MM.1S (cell line): ENCODE data around the gene MLLT1.

Source experiments
- DNase-seq: peaks from one replicate; pipeline ENCODE4 v3.0.0-alpha.2; 2015
- H2AFZ ChIP-seq: fragments of 300-600 bp; sonication (generic); 2 replicates; pipeline ENCODE4 v1.6.0; 2016; ENCODE audit warnings: antibody characterized with exemption, low read length
- H3F3A ChIP-seq: fragments of 300-600 bp; sonication (generic); 2 replicates; pipeline ENCODE4 v1.6.1; 2016; ENCODE audit warnings: mild to moderate bottlenecking, antibody characterized with exemption, low read length, moderate library complexity, mixed read lengths; ENCODE audit not compliant: insufficient read depth
- H3K27ac ChIP-seq: fragments of 300-600 bp; sonication (generic); 2 replicates; pipeline ENCODE4 v1.5.1; 2016; ENCODE audit warnings: mild to moderate bottlenecking, low read length
- H3K27me3 ChIP-seq: fragments of 300-600 bp; sonication (generic); replicated peaks from 2 replicates; pipeline ENCODE4 v1.6.0; 2016; ENCODE audit warnings: low read length; ENCODE audit not compliant: insufficient read depth
- H3K36me3 ChIP-seq: fragments of 300-600 bp; sonication (generic); replicated peaks from 2 replicates; pipeline ENCODE4 v1.6.1; 2016; ENCODE audit warnings: mild to moderate bottlenecking, low read length, mixed read lengths; ENCODE audit not compliant: insufficient read depth
- H3K4me1 ChIP-seq: fragments of 300-600 bp; sonication (generic); 2 replicates; pipeline ENCODE4 v1.6.1; 2016; ENCODE audit warnings: low read length, mixed read lengths
- H3K4me2 ChIP-seq: fragments of 300-600 bp; sonication (generic); 2 replicates; pipeline ENCODE4 v1.6.0; 2016; ENCODE audit warnings: low read depth, low read length
- H3K4me3 ChIP-seq: fragments of 300-600 bp; sonication (generic); 2 replicates; pipeline ENCODE4 v1.5.1; 2016; ENCODE audit warnings: low read length, mixed read lengths
- H3K79me2 ChIP-seq: fragments of 300-600 bp; sonication (generic); 2 replicates; pipeline ENCODE4 v1.6.1; 2016; ENCODE audit warnings: mixed run types, low read length, mixed read lengths
- H3K9ac ChIP-seq: fragments of 300-600 bp; sonication (generic); 2 replicates; pipeline ENCODE4 v1.6.1; 2016; ENCODE audit warnings: low read length, mixed read lengths
- H3K9me2 ChIP-seq: fragments of 300-600 bp; sonication (generic); replicated peaks from 2 replicates; pipeline ENCODE4 v1.6.1; 2016; ENCODE audit warnings: mild to moderate bottlenecking, low read length, mixed read lengths; ENCODE audit not compliant: insufficient read depth
- H3K9me3 ChIP-seq: fragments of 300-600 bp; sonication (generic); replicated peaks from 2 replicates; pipeline ENCODE4 v1.6.1; 2016; ENCODE audit warnings: mild to moderate bottlenecking, low read length, mixed read lengths; ENCODE audit not compliant: insufficient read depth
- H4K20me1 ChIP-seq: fragments of 300-600 bp; sonication (generic); 2 replicates; pipeline ENCODE4 v1.6.1; 2016; ENCODE audit warnings: mild to moderate bottlenecking, low read length, moderate library complexity, mixed read lengths; ENCODE audit not compliant: insufficient read depth
- CTCF ChIP-seq: fragments of 300-600 bp; sonication (generic); IDR thresholded peaks from 2 replicates; pipeline ENCODE4 v1.5.1; 2016; ENCODE audit warnings: antibody characterized with exemption, low read length, mixed read lengths
- EZH2 ChIP-seq: fragments of 300-600 bp; sonication (generic); optimal IDR thresholded peaks from 2 replicates; pipeline ENCODE3; 2017; ENCODE audit warnings: low read depth, mild to moderate bottlenecking, antibody characterized with exemption, low read length, mixed read lengths
- EZH2phosphoT487 ChIP-seq: fragments of 300-600 bp; sonication (generic); IDR thresholded peaks from 2 replicates; pipeline ENCODE4 v1.6.1; 2018; ENCODE audit warnings: antibody characterized with exemption, low read length

Gene MLLT1

GRCh38 chr19:6209680-6210079, 70.1 kb downstream of the MLLT1 start:
- no peaks in the 10 kb centered on the region for H3F3A ChIP-seq
- H3K9me2 ChIP-seq: no peaks in the 10 kb centered on the region
- no peak overlapping the region for H2AFZ ChIP-seq
- no peak overlapping the region for H3K27ac ChIP-seq
- no peaks in the 10 kb centered on the region for H3K79me2 ChIP-seq
- H3K4me2 ChIP-seq: no peak overlapping the region
- no peaks in the 10 kb centered on the region for H3K36me3 ChIP-seq
- no peaks in the 10 kb centered on the region for H3K9me3 ChIP-seq
- no peak overlapping the region for H3K4me3 ChIP-seq
- H3K4me1 ChIP-seq: no peaks in the 10 kb centered on the region
- H4K20me1 ChIP-seq: no peaks in the 10 kb centered on the region
- H3K27me3 ChIP-seq: peaks cover 5% of the 10 kb centered on the region; the same call in 1 of the 2 replicates
- H3K9ac ChIP-seq: no peak overlapping the region
- no peak for TF ChIP-seq EZH2phosphoT487
- no peak for TF ChIP-seq CTCF
- DNase-seq: no peak

GRCh38 chr19:6209233-6209632, 70.5 kb downstream of the MLLT1 start:
- no peaks in the 10 kb centered on the region for H3K9me2 ChIP-seq
- no peak overlapping the region for H3K27ac ChIP-seq
- H3K9me3 ChIP-seq: no peaks in the 10 kb centered on the region
- H3F3A ChIP-seq: no peaks in the 10 kb centered on the region
- no peak overlapping the region for H3K9ac ChIP-seq
- H3K4me3 ChIP-seq: no peak overlapping the region
- H3K79me2 ChIP-seq: no peaks in the 10 kb centered on the region
- H3K4me2 ChIP-seq: no peak overlapping the region
- no peak for TF ChIP-seq CTCF
- TF ChIP-seq EZH2phosphoT487: no peak
- no peak for TF ChIP-seq EZH2
- no peaks in the 10 kb centered on the region for H3K4me1 ChIP-seq
- H2AFZ ChIP-seq: no peak overlapping the region
- H3K36me3 ChIP-seq: no peaks in the 10 kb centered on the region
- H4K20me1 ChIP-seq: no peaks in the 10 kb centered on the region
- DNase-seq: no peak
- peaks cover 8% of the 10 kb centered on the region; the same call in 1 of the 2 replicates for H3K27me3 ChIP-seq

GRCh38 chr19:6204866-6205723, 74.7 kb downstream of the MLLT1 start:
- H2AFZ ChIP-seq: no peak overlapping the region
- no peaks in the 10 kb centered on the region for H4K20me1 ChIP-seq
- TF ChIP-seq EZH2: no peak
- no peak for TF ChIP-seq CTCF
- TF ChIP-seq EZH2phosphoT487: no peak
- DNase-seq: no peak
- H3K4me2 ChIP-seq: no peak overlapping the region
- H3K9ac ChIP-seq: no peak overlapping the region
- H3K9me2 ChIP-seq: no peaks in the 10 kb centered on the region
- no peaks in the 10 kb centered on the region for H3K4me1 ChIP-seq
- H3K4me3 ChIP-seq: no peak overlapping the region
- no peak overlapping the region for H3K27ac ChIP-seq
- H3F3A ChIP-seq: no peaks in the 10 kb centered on the region
- H3K79me2 ChIP-seq: no peaks in the 10 kb centered on the region
- peaks cover 20% of the 10 kb centered on the region; the same call in 1 of the 2 replicates for H3K27me3 ChIP-seq
- no peaks in the 10 kb centered on the region for H3K36me3 ChIP-seq
- no peaks in the 10 kb centered on the region for H3K9me3 ChIP-seq
